GM21447 (cell line): ENCODE data around the gene GAB3.

Source experiments
- ATAC-seq: cut with Tn5 transposase; IDR thresholded peaks from one replicate; pipeline ENCODE4 v1.9.1; 2021; ENCODE audit not compliant: unreplicated experiment

The GAB3 gene

DNA sequence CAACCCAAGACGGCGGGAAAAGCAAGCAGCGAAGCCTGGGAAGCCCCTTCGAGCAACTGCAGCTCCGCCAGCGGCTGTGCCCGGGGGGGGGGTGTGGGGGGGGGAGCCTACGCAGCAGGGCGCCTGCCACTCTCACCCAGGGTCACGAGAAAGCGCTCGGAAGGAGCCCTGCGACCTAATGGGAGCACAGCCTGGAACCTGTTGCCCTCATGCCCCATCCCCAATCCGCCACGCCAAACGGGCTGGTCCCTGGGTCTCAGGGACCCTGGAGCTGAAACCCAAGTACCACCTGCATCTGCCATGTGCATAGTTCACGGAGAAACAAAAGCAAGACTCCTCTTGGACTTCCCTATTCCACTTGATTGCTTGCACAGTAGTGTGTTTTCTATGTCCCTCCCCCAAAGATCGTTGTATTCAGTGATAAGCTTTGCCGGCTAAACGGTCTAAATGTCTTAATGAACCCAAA lies 359 bp upstream of the GAB3 start:
- ATAC-seq = peak; percentile 25

- ATAC-seq = no peak
Observed at GRCh38 chrX:154749856-154750255, 1.0 kb downstream of the GAB3 start.

DNA sequence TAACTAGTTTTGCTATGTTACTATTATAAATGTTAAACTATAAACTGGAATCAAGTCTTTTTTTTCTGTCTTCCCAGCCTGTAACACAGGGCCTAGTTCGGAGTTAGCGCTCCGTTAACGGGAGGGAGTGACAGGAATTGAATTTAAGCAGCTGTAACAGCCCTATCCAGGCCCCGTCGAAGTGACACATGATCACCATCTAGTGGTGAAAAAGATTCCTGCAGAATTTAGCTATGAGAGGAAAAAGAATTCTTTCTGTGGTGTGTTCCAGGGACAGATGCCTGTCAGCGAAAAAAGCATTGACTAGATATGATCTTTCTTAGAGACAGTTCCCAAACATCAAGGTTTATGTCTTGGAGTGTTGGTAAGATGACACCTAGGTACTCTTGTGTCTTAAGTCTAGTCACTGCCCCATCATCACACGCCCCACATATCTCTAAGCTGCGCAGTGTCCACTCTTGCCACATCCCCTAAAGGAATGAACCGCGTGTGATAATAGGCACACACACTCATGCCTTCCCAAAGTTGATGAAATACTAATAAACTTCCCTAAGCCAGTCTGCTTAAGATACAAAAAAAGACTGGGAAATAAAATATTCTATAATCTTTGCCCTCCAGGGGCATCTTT lies 2.1 kb downstream of the GAB3 start:
- no peak for ATAC-seq

GRCh38 chrX:154742613-154743012 lies 8.3 kb downstream of the GAB3 start:
- ATAC-seq = no peak

GRCh38 chrX:154739952-154740465 lies 10.9 kb downstream of the GAB3 start:
- ATAC-seq = no peak

GRCh38 chrX:154738011-154738738 lies 12.7 kb downstream of the GAB3 start:
- ATAC-seq = no peak

- no peak for ATAC-seq
Observed at GRCh38 chrX:154737136-154737535, 13.7 kb downstream of the GAB3 start.

DNA sequence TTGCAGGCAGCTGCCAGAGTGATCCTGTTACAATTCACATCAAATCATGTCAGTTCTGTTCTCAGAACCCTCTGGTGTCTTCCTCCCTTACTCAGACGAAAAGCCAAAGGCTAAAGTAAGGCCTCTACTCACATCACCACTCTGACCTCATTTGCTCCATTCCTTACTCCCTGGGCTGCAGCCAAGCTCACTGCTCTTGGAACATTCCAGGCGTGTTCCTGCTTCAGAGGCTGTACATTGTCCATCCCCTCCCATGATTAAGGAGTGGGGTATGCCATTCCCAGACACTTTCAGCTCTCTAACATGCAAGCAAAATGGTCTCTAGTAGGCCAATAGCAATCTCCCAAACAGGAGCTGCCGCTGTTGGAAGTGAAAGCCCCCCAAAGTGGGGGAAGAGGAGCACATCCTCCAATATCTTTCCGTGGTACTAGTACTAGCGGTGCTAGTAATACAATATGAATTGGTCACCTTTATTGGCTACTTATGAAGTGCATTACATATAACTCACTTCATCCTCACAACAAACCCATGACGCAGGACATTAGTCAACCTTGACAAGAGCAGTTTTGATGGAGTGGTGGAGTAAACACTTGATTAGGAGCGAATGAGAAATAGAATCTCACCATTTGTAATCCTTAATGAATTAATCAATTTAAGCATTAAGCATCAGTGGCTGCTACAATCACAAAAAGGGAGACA lies 15.0 kb downstream of the GAB3 start:
- ATAC-seq = no peak

DNA sequence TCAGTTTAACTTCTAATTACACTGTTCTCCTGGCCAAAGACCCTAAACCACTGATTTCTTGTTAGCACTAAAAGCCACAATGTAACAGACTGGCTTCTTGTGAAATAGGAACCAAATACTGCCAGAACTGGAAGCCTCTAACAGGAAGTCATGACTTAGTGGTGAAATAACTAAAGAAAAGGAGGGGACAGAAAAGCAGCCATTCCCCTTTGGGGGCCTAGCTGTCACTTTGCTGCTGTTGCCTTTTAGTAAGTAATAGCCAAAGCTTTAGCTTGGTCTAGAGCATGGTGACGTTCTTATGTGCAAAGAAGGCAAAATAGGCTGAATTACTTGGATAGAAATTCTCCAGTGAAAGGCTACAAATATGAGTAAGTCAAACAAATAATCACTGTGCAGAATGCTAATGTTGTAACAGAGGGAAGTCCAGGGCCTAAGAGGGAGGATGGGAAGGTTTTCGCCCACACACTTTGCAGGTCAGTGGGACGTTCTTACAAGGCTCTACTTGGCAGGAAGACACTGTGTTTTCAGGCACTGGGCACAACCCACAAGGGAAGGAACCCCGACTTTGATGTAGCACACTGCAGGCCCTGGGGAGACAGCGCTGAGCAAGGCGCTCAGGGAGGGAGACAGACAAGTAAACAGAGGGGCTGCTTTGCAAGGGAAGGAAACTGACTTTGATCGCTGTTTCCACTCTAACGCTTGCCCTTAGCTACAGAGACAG lies 16.7 kb downstream of the GAB3 start:
- ATAC-seq = peak; percentile 66

- ATAC-seq = no peak
Observed at GRCh38 chrX:154733066-154733425, 17.8 kb downstream of the GAB3 start.

DNA sequence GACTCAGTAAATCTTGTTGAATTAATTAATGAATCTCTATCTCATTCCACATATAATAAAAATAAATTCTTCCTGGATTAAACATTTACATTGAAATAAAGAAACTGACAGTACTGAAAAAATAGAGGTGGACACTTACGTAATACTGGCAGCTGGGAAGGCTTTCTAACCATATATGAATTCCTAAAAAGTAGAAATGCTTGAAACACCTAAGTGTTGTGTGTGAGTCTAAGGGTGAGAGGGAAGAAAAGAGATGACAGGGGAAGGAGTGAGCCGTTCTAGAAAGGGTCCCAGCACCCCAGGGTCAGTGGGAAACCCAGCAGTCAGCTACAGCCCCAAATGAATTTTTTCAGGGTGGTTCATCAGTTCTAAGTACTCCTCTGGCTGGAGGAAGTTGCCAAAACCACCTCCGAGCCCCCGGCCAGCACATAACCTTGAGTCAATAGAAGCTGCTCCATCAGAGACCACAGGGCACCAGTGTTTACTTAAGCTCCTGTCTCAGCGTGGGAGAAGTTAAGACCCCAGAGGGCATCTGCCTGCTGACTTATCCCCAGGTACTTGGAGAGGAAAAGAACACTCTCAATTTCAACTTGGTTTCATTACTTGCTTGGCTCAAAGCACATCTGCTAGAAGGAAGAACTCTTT lies 18.3 kb downstream of the GAB3 start:
- ATAC-seq = no peak

GRCh38 chrX:154731881-154732280 lies 19.0 kb downstream of the GAB3 start:
- ATAC-seq = no peak

- ATAC-seq = no peak
Observed at GRCh38 chrX:154731184-154731583, 19.7 kb downstream of the GAB3 start.

DNA sequence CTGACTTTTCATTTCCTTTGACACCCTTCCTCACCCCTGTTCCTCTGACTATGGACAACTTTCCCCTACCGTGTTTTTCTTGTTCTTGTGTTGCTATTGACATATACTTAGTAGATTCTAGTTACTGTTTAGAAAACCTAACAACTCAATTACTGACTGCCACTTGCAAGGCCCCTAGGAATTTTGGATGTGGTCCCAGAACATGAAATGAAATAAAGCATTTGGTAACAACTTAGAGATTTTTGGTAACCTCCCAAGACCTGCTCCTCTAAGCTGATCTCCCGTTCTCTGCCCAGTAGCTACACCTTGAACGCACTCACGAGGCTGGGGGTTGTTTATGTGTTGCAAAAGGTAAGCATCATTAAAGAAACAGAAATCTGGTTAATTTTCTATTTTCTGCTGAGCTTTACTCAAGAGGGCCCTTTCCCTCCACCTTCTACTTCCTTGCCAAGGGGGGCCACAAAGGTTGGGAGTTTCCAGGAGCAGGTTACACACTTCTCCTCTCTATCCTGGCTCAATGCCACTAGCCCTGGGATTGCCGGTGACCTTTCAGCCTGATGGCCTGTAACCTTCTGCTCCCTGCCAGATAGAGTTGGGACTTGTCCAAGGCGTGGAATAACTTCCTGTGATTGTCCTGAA lies 20.5 kb downstream of the GAB3 start:
- ATAC-seq = no peak

DNA sequence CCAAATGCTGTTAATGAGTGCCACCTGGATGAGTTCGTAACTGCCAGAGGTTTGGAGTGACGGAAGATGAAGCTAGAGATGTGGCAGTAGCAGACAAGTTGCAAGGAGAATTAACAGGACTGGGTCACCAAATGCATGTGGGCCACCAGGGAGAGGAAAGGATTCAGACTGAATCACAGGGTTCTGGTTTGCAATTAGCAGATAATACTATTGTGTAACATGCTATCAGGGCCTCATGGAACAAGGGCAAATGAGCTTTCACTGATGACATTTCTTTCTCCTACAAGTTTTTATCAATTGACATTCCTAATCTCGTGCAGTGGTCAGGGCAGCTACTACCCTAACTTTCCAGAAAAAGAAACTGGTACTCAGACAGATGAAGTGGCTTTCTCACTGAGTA lies 21.4 kb downstream of the GAB3 start:
- no peak for ATAC-seq

- no peak for ATAC-seq
Observed at GRCh38 chrX:154728431-154729190, 22.3 kb downstream of the GAB3 start.

DNA sequence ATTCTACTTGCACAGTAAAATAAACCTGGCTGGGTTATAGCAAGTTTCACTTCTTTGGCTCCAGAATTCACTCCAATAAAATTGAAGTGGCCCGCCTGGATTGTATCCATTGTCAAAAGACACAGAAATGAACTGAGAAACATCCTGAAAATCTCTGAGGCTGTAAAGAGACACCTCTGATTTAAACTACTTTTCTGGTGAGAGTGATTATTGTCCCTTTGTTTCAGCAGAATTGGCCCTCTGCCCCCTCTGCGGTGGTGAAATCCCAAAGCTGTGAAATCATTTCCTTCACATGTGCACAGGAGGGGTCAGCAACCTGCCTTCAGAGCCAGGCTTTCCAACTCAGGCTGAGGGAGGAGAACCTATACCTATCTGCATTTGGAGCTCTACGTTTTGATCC lies 23.0 kb downstream of the GAB3 start:
- no peak for ATAC-seq

- no peak for ATAC-seq
Observed at GRCh38 chrX:154727418-154727817, 23.5 kb downstream of the GAB3 start.

- peak; percentile 78 for ATAC-seq
Observed at GRCh38 chrX:154724993-154725756, 25.7 kb downstream of the GAB3 start.
